DND-41 (cell line): Measurements from ENCODE around the gene CYP17A1.

ENCODE experiments used
- EZH2 ChIP-seq: IDR thresholded peaks from 3 replicates; pipeline ENCODE4 v1.6.1; 2012; ENCODE audit warnings: borderline replicate concordance, low read depth, mild to moderate bottlenecking, moderate library complexity, low read length, inconsistent platforms; ENCODE audit not compliant: severe bottlenecking
- TF ChIP-seq, protein P1 (sequence below): IDR thresholded peaks from 2 replicates; pipeline ENCODE4 v1.5.1; 2012; ENCODE audit warnings: borderline replicate concordance, low read length, moderate library complexity, mild to moderate bottlenecking; ENCODE audit not compliant: poor library complexity, severe bottlenecking; ENCODE audit errors: extremely low read depth

DNA sequence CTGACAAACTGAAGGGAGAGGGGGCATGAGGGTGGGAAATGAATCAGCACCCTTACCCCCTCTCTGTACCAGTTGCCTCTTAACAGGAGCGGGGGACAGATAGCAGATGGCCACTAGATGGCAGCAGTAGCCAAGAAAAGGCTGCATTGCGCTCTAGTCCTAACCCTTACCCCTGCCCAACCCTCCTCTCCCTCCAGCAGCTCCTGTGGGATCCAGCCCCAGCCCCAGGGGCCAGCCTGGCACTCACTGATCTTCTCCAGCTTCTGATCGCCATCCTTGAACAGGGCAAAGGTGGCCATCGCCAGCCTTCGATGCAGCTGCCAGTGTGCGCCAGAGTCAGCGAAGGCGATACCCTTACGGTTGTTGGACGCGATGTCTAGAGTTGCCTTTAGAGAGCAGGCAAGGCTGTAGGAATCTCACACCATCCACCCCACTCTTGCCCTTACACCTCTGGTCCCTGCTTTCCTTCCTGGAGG lies 2.2 kb downstream of the CYP17A1 start:
- TF ChIP-seq, protein P1, sequence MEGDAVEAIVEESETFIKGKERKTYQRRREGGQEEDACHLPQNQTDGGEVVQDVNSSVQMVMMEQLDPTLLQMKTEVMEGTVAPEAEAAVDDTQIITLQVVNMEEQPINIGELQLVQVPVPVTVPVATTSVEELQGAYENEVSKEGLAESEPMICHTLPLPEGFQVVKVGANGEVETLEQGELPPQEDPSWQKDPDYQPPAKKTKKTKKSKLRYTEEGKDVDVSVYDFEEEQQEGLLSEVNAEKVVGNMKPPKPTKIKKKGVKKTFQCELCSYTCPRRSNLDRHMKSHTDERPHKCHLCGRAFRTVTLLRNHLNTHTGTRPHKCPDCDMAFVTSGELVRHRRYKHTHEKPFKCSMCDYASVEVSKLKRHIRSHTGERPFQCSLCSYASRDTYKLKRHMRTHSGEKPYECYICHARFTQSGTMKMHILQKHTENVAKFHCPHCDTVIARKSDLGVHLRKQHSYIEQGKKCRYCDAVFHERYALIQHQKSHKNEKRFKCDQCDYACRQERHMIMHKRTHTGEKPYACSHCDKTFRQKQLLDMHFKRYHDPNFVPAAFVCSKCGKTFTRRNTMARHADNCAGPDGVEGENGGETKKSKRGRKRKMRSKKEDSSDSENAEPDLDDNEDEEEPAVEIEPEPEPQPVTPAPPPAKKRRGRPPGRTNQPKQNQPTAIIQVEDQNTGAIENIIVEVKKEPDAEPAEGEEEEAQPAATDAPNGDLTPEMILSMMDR, result peak; percentile 97
- no peak for TF ChIP-seq EZH2
